Upper lobe of right lung (tissue), 1 donor: ENCODE results near the gene ITIH3. TPM values are rescaled to one million over a fixed set of nuclear protein-coding genes. Genes with fewer than 3 reads are reported as not detected.

Source experiments
- ATAC-seq: fragments of 200-7000 bp; cut with Tn5 transposase; one replicate; pipeline ENCODE4 v1.9.1; 2020; ENCODE audit warnings: mild to moderate bottlenecking, moderate library complexity
- DNase-seq: peaks from one replicate; pipeline ENCODE4 v3.0.0-alpha.2; 2020
- H3K27ac ChIP-seq: fragments of 200-600 bp; one replicate; pipeline ENCODE4 v1.8.0; 2022
- H3K27me3 ChIP-seq: fragments of 200-600 bp; one replicate; pipeline ENCODE4 v1.8.0; 2022; ENCODE audit warnings: mild to moderate bottlenecking
- H3K36me3 ChIP-seq: fragments of 200-600 bp; one replicate; pipeline ENCODE4 v1.8.0; 2022
- H3K4me1 ChIP-seq: fragments of 200-600 bp; one replicate; pipeline ENCODE4 v1.8.0; 2022
- H3K4me3 ChIP-seq: fragments of 200-600 bp; one replicate; pipeline ENCODE4 v1.8.0; 2022; ENCODE audit warnings: mild to moderate bottlenecking
- H3K9me3 ChIP-seq: fragments of 200-600 bp; one replicate; pipeline ENCODE4 v1.8.0; 2022
- CTCF ChIP-seq: fragments of 200-600 bp; IDR thresholded peaks from one replicate; pipeline ENCODE4 v1.8.0; 2022; ENCODE audit warnings: antibody characterized with exemption
- intact Hi-C: fragments of 100-400 bp; cut with DNase I; formaldehyde crosslinking; loops from one replicate; pipeline ENCODE4 v1.11.0; 2022
- total RNA-seq: library from RNA; stranded (reverse); fragmentation: NEBNext Ultra II Directional; extraction: Animal tissue kit (Norgen Biotek cat#: 25700); gene quantifications from one replicate; pipeline ENCODE4 v1.2.1, GENCODE V29; 2021
- donor health status: DM: no; HTN: yes; CAD: no; lungs with severe emphysema.

ITIH3 gene
- total RNA-seq, 1 donor from 2014 or later = 9.5 TPM

GRCh38 chr3:52787672-52788625 is 6.6 kb upstream of the ITIH3 start:
- no peak for DNase-seq
- no peak for TF ChIP-seq CTCF
- no peak overlapping the region for H3K4me3 ChIP-seq
- no peaks in the 10 kb centered on the region for H3K36me3 ChIP-seq
- peaks cover under 1% of the 10 kb centered on the region for H3K27me3 ChIP-seq
- no peak overlapping the region for H3K27ac ChIP-seq
- H3K4me1 ChIP-seq = no peaks in the 10 kb centered on the region
- no peaks in the 10 kb centered on the region for H3K9me3 ChIP-seq
- intact Hi-C loops = no loop called here
- ATAC-seq = no peak

GRCh38 chr3:52788890-52789745 is 5.5 kb upstream of the ITIH3 start:
- H3K36me3 ChIP-seq = no peaks in the 10 kb centered on the region
- intact Hi-C loops = no loop called here
- DNase-seq = no peak
- H3K4me1 ChIP-seq = no peaks in the 10 kb centered on the region
- no peak overlapping the region for H3K27ac ChIP-seq
- ATAC-seq = no peak
- no peak for TF ChIP-seq CTCF
- H3K27me3 ChIP-seq = no peaks in the 10 kb centered on the region
- H3K9me3 ChIP-seq = no peaks in the 10 kb centered on the region
- H3K4me3 ChIP-seq = no peak overlapping the region

GRCh38 chr3:52789746-52790040 is 4.9 kb upstream of the ITIH3 start:
- no peak overlapping the region for H3K27ac ChIP-seq
- no peak for TF ChIP-seq CTCF
- H3K36me3 ChIP-seq = no peaks in the 10 kb centered on the region
- DNase-seq (no peak), ATAC-seq (no peak)
- H3K4me1 ChIP-seq = no peaks in the 10 kb centered on the region
- H3K4me3 ChIP-seq = no peak overlapping the region
- intact Hi-C loops = no loop called here
- H3K9me3 ChIP-seq = no peaks in the 10 kb centered on the region
- H3K27me3 ChIP-seq = no peaks in the 10 kb centered on the region

GRCh38 chr3:52790337-52790736 is 4.3 kb upstream of the ITIH3 start:
- TF ChIP-seq CTCF = no peak
- ATAC-seq (no peak), DNase-seq (no peak)
- Histone ChIP-seq H3K4me1 (no peaks in the 10 kb centered on the region), H3K27me3 (no peaks in the 10 kb centered on the region), H3K36me3 (no peaks in the 10 kb centered on the region), H3K27ac (no peak overlapping the region), H3K9me3 (no peaks in the 10 kb centered on the region), H3K4me3 (no peak overlapping the region)
- intact Hi-C loops = no loop called here

GRCh38 chr3:52790741-52791140 is 3.9 kb upstream of the ITIH3 start:
- no peak for TF ChIP-seq CTCF
- Histone ChIP-seq H3K36me3 (no peaks in the 10 kb centered on the region), H3K27ac (no peak overlapping the region), H3K4me1 (no peaks in the 10 kb centered on the region), H3K9me3 (no peaks in the 10 kb centered on the region), H3K27me3 (no peaks in the 10 kb centered on the region), H3K4me3 (no peak overlapping the region)
- intact Hi-C loops = no loop called here
- DNase-seq (no peak), ATAC-seq (no peak)
